Temporal lobe (tissue), 2 donors: ENCODE results near the gene PABPC3. TPM values are rescaled to one million over a fixed set of nuclear protein-coding genes. Genes with fewer than 3 reads are reported as not detected.

Experiments
- small RNA-seq: library from RNA; depleted of rRNA; stranded (forward); fragments of <200 nt; gene quantifications from one replicate; pipeline ENCODE3, GENCODE V24; 2014; ENCODE audit warnings: low replicate concordance
- total RNA-seq: library from RNA; depleted of rRNA; stranded (reverse); fragments of >200 nt; gene quantifications from one replicate; pipeline ENCODE4 v1.2.3, GENCODE V29; 2014

PABPC3 gene
- total RNA-seq, 1 donor from 2014 or later = 0.25 TPM

Small RNAs within 50 kb of the gene (small RNA-seq; reads per million reads assigned to genes)
- not detected for gene AL359757.2

Other genes starting within 250 kb of the PABPC3 start
- 129 TPM for gene AMER2, start 76.2 kb downstream of the PABPC3 start, total RNA-seq
- gene MTMR6, start 191.4 kb downstream of the PABPC3 start, total RNA-seq = 26.1 TPM
- 81.1 TPM for gene NUP58, start 205.5 kb downstream of the PABPC3 start, total RNA-seq